ENCODE results near the gene HCLS1.

Gene HCLS1

DNA sequence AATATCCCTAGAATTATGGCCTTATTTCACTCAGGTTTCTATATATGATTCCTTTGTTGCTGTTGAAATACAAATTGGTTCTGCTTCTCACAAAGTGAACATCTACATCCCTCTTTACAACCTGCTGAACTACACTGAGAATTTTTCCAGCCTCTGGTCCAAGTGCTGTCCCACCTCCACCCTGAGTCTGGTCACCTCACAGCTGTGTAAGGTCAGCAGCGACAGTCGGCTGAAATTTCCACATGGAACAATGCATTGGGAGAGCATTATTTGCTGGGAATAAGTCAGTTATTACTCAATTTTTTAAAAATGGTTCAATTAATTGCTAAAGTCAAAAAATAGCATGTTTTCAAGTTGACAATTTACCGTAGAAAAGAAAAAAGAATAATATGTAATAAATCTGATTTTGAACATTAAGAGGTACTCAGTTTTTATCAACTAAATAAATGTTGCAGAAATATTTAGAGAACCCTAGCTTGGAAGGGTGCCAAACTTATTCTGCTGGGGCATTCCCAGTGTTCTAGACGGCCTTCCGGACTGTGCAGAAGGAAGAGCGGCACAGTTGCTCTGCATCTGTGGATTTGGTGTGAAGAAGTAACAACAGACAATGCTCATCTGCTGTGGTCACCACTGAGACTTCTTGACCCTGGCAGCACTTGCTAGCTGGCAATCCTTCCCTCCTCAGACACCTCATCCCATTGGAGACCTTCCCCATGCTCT is 1.8 kb downstream of the HCLS1 start:
- in situ Hi-C loops (cut with MboI; ENCODE audit: low sequenced_read_pairs), result no loop called here

DNA sequence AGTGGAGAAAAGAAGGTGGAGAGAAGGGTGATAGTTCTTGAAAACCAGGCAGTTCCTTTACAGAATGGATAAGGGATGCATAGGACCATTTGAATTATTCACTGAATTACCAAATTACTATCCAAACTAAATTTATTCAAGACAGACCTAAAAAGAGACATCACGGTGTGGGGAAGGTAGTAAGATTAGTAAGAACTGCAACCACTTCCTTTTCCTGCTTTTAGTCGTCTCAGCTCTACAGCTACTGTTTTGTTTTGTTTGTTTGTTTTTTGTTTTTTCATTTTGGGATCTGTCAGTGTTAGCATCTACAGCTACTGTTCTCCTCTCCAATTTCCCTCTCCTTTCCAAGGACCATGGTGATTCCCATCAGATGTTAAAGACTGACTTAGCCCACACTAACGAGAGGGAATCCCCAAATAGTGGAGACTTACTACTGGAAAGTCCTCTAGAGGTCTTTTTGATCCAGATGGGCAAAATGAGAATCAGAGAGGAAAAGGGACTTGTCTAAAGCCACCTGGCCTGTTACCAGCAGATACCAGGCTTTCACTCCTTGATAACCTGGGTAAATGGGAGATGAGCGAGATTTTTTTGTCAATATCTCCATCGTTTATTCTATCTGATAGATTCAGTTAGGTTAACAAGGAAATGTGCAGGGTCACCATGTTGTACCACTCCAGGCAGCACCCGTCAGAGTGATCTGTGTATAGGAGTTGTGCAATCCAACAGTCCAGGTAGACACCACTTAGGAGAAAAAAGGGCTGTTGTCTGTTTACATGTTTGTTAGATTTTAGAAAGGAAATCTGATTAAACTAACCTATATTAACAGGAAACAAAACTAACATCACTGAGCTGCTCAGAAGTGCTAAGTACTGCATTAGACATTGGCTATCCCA is 6.0 kb downstream of the HCLS1 start:
- in situ Hi-C loops (cut with MboI; ENCODE audit: low sequenced_read_pairs), result no loop called here

DNA sequence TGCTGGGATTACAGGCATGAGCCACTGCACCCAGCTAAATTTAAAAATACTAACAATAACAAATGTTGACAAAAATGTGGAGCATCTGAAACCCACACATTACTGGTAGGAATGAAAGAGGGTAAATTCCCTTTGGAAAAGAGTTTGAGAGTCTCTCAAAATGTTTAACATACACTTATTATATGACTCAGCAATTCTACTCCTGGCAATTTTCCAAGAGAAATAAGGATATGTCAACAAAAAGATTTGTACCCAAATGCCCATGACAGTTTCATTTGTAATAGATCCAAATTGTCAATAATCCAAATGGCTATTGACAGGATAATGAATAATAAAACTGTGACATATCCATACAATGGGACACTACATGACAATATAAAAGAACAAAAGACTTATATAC is 9.0 kb downstream of the HCLS1 start:
- in situ Hi-C loops (cut with MboI; ENCODE audit: low sequenced_read_pairs), result no loop called here

DNA sequence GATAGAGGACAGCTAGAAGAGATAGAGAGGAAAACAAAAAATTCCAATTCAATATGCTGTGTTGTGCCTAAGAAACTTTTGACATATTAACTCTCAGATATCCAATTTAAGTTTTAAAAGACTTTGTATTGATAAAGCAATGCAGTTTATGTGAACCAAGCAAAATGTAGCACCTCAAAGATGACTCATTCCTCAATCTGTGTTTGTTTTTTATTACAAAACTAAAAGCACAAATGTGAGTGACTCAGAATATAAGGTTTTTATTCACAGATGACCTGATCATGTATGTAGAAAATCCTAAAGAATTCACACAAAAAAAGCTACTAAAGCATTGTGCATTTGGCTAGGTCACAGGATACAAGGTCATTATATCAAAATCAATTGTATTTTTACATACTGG is 11.1 kb downstream of the HCLS1 start:
- in situ Hi-C loops (cut with MboI; ENCODE audit: low sequenced_read_pairs), result no loop called here

DNA sequence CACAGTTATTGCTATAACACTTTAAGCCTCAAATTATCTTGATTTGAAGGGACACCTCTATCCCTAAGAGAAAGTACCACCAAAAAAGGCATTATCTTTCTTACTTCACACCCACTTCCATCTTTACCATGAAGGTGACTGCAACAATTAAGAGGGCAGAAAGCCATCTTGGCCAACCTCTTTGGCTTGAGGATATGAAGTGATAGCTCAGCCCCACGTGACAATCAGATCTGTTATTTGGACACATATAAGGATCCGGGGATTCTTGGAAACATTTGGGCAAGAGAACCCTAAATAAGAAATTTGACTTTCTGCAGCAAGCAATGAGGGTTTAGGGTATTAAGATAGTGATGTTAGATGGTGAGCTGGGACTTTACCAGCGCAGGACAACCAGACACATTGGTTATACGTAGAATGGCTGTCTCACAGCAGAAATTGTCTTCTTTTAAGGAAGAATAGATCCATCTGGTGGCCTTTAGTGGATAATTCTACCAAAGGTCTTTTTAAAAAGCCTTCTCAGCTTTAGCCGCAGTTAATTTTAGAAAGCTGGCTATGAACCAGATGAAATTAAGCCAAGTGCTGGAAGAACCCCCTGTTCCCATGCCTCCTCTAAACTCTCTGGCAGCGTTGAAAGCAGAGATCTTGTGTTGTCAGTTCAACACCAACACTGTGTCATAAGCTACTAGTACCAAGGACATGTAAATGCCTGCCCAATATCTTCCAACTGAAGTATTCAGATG is 12.3 kb downstream of the HCLS1 start:
- in situ Hi-C loops (cut with MboI; ENCODE audit: low sequenced_read_pairs), result no loop called here

DNA sequence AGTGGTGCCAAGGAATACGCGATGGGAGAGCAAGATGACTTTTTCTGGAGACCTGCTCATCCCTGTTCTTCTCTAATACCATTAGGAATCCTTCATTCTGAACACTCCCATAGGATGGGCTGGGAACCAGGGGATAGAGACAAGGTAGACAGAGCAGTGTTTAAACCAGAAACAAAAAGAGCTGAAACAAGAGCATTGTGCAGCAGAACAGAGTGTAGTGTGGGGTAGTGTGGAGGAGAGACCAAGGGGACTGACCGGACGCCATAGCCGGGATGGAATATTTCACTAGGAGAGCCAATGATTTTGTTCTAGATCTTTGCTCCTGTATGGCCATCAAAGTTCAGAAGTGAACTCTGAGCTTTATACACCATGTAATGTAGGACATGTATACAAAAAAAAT is 15.6 kb downstream of the HCLS1 start:
- in situ Hi-C loops (cut with MboI; ENCODE audit: low sequenced_read_pairs), result no loop called here

DNA sequence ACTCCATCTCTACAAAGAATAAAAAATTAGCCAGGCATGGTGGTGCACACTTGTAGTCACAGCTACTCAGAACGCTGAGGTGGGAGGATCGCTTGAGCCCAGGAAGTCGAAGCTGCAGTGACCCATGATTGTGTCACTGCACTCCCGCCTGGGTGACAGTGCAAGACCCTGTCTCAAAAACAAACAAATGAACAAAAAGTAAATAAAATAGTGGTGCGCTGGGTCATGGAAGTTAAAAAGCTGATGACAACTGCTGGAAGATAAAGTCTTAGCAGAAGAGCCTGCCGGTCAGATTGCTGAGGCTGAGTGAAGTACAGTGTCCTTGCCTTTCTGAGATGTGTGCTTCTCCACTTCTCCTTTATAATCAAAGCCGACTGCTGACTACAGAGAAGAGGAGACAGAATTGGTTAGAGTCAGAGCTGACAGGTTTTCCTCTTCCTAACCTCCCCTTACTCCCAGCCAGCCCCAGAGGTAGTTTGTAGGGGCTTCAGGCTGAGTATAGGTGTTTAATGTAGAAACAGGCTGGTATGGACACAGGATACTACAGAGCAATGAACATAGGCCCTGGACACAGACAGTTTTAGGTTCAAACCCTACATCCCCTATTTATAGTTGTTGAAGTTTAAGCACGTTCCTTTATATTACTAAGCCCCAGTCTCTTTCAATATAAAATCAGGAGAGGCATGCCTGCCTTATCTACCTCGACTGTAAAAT is 17.9 kb downstream of the HCLS1 start:
- in situ Hi-C loops (cut with MboI; ENCODE audit: low sequenced_read_pairs), result no loop called here

DNA sequence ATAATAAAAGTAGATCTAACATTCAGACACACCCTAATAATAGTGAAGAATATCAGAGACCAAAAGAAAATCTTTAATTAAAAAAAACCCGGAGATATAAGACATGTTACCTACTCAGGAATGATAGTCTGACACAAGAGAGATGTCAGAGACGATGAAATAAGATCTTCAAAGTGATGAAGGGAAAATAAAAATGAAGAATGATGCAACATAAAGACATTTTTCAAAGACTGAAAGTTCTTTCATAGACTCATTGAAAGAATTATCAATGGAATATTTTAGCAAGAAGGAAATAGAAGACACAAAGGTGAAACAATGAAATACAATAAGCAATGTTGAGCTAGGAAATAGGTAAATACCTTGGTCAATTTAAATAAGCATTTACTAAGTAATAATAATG is 19.6 kb downstream of the HCLS1 start:
- in situ Hi-C loops (cut with MboI; ENCODE audit: low sequenced_read_pairs), result no loop called here

DNA sequence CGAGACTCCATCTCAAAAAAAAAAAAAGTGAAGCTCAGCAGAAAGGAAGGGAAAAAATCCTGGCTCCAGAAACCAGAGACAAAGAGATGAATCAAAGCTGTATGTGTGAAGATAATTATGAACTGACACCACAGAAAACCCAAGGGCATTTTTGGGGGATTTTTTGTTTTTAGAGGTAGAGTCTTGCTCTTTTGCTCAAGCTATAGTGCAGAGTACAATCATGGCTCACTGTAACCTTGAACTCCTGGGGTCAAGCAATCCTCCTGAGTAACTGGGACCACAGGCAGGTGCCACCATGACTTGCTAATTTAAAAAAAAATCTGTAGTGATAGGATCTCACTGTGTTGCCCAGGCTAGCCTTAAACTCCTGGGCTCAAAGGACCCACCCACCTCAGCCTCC is 22.8 kb downstream of the HCLS1 start:
- in situ Hi-C loops (cut with MboI; ENCODE audit: low sequenced_read_pairs), result no loop called here

DNA sequence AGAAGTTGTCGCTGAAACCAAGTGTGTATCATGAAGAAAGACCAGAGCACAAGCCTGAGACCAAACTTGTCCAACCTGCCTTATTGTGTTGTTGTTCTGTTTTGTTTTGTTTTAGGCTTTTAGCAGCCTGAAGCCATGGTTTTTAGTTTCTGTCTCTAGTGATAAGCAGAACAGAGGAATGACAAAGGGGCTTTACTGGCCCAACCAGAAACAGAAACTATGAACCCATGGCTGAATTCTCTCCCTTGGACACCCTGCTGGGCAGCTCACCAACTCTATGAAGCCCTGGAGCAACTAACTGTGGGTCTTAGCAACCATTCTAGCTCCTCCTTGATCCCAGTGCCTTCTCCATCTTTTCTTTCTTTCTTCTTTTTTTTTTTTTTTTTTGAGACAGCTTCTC is 30.3 kb downstream of the HCLS1 start:
- in situ Hi-C loops (cut with MboI; ENCODE audit: low sequenced_read_pairs), result no loop called here

DNA sequence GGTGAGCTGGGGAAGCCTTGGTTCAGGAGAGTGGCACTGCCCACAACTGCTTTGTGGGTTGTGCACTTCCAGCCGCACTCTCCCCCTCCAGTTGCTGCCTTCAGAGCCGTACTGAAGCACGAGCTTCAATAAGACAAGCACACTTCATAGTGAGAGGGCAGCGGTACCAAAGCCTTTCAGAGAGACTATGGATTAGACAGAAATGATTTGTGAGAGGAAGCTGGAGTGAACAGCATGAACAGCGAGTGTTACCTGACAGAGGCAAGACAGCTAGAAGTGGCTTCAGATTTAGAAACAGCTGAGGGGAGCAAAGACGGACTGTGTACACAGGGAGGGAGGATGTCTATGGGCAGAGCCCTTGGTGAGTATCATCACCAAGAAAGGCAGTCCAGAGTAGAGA is 31.1 kb downstream of the HCLS1 start:
- in situ Hi-C loops (cut with MboI; ENCODE audit: low sequenced_read_pairs), result no loop called here

DNA sequence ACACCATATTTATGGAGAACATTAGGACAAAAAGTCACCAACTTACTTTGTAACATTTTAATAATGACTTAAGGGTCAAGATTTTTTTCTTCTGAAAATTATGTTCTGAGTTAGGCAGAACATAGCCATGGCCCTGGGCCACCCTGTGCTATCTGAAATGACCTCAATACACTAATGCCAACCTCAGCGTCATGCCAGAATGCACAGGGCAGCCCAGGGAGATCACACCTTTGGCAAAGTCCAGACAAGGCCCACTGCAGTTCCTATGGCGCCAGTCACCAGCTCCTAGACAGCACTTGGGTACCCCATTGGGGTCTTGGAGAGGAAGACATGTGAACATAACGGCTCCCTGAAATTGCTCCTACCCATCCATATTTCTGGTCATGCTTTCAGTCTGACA is 33.1 kb downstream of the HCLS1 start:
- in situ Hi-C loops (cut with MboI; ENCODE audit: low sequenced_read_pairs), result no loop called here

DNA sequence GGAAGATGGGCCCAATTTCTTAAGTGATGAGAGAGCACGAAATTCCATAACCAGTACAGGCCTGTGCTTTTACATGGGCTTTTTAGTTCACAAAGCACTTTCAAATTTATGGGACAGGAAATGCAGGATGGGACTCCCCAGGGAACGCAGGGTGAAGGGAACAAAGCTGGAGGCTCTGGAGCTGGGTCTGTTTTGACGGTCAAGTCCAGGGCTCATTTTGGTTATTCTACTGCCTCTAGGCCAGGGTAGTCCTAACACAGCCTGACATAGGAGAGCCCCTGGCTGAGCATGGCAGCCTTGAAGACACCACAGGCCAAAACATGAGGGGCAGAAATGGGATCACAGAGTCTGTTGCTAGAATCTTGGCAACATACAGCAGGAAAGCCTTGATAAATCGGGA is 33.5 kb downstream of the HCLS1 start:
- in situ Hi-C loops (cut with MboI; ENCODE audit: low sequenced_read_pairs), result no loop called here

DNA sequence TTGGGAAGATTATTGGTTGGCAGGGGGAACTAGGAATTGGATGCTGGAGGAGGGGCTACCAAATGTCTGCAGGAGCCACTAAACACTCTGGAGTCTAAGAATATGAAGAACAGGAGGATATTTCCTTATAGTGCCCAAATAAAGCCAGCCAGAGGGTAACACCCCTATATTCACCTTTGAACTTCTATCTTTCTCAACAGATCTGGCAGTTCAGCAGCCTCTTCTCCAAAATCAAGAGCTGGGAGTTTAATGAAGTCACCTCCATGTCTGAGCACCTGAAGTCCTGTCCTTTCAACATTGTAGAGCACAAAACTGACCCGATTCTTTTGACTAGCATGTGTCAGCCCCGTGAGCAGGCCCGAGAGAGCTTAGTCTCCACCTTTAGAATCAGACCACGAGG is 34.2 kb downstream of the HCLS1 start:
- in situ Hi-C loops (cut with MboI; ENCODE audit: low sequenced_read_pairs), result no loop called here

DNA sequence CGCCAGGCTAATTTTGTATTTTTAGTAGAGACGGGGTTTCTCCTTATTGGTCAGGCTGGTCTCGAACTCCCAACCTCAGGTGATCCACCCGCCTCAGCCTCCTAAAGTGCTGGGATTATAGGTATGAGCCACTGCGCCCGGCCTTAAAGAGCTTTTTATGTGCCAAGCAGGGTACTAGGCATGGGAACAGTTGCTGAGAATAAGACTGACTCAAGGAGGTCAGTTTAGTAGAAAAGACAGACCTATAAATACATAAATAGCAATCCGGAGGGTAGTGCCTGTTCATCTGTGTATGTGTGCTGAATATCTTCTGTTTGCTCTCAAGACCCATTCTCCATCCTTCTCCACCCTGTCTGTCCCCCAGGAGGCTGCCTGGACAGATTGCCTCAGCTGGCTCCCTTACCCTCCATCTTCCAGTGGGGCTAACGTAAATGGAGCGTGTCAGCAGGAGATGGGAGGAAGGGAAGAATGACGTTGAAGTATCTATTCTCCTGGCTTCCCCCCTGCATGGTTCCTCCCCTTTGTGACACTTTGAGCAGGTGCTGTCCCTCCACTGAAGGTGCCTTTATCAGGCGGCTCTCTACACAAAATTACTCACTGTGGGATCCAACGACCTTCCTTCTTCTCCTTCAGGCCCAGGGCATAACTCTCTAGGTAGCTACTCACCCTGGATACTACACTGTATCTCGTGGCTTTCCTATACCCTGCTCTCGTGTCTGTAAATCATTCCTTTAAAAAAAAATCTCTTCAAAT is 36.4 kb downstream of the HCLS1 start:
- in situ Hi-C loops (cut with MboI; ENCODE audit: low sequenced_read_pairs), result no loop called here

DNA sequence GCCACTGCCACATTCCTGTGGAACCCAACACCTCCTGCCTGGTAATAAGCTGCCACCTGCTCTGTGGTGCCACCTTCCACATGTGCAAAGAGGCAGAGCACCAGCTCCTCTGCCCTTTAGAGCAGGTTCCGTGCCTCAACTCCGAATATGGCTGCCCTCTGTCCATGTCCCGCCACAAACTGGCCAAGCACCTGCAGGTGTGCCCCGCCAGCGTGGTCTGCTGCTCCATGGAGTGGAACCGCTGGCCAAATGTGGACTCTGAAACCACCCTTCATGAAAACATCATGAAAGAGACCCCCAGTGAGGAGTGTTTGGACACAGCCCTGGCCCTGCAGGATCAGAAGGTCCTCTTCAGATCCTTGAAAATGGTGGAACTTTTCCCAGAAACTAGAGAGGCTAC is 39.2 kb downstream of the HCLS1 start:
- in situ Hi-C loops (cut with MboI; ENCODE audit: low sequenced_read_pairs), result no loop called here

DNA sequence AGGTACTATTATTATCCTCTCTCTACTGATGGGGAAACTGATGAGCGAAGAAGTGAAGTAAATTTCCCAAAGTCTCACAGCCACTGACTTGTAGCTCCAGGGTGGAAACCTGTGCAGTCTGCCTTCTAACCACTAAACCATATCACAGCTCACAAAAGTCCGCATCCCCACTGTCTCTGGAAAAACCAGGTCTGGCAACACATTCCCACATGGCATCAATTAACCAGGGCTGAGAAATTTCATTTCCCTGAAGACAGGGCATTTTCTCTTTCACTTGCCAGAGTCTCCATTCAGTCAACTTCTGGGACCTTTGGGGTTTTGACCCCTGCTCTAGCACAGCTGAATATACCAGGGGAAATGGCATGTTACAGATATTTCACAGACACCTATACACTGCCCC is 41.0 kb downstream of the HCLS1 start:
- in situ Hi-C loops (cut with MboI; ENCODE audit: low sequenced_read_pairs), result no loop called here

DNA sequence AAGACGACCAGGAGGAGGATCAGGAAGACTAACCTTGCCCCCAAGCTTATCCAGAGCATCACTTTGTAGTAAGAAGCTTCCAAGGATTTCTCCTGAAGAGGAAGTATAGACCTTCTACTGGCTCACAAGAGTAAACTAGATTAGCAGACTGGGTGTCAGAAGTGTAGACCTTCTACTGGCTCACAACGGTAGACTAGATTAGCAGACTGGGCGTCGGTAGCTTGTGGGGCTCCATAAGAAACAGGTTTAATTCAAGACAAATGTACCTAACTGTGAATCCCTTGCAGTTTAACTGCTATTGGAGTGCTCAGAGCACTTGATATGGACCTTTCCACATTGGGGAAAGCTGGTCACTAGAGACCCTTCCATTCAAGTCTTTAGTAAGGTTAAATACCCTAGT is 54.6 kb downstream of the HCLS1 start:
- in situ Hi-C loops (cut with MboI; ENCODE audit: low sequenced_read_pairs), result no loop called here

DNA sequence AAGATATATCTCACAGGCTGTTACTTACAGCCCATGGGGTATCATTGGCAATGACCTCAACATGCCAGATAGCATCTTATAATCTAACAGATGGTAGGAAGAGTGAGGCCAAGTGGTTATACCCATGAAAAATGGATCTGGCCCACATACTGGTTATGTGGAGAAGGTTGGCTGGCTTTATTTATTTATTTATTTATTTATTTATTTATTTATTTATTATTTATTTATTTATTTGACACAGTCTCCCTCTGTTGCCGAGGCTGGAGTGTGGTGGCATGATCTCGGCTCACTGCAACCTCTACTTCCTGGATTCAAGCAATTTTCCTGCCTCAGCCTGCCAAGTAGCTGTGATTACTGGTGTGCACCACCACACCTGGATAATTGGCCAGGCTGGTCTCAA is 55.9 kb downstream of the HCLS1 start:
- in situ Hi-C loops (cut with MboI; ENCODE audit: low sequenced_read_pairs), result no loop called here

DNA sequence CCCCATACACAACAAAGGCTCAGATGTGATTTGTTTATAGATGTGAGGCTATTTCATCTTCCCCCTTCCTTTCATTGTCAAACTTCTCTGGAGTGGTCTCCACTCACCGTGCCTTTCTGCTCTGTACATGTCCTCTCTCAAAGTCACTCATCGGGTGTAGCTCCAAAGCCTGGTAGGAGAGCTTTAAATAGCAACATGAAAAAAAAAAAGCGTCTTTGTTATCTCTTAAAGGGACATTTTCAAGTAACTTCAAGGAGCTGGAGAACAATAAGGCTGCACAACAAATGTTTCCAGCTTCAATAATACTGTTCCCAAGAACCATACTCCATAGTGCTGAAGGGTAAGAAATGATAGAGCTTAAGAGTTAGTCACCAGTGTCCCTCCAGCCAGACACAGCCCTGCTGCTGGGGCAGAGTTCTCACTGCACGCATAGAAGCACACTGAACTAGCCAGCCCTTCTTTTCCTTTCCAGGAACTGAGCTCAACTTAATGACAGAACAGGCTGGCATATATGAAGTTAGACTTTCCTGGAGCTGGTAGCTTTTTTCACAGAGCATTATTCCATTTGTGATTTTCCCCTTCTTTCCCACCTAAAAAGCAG is 59.4 kb downstream of the HCLS1 start:
- in situ Hi-C loops (cut with MboI; ENCODE audit: low sequenced_read_pairs), result no loop called here

All from hTERT RPE-1 (cell line).